ENCODE results near the gene LURAP1L. TPM values are rescaled to one million over a fixed set of nuclear protein-coding genes. Genes with fewer than 3 reads are reported as not detected.

LURAP1L gene
- total RNA-seq, 1 donor from 2014 or later: 0.51 TPM

DNA sequence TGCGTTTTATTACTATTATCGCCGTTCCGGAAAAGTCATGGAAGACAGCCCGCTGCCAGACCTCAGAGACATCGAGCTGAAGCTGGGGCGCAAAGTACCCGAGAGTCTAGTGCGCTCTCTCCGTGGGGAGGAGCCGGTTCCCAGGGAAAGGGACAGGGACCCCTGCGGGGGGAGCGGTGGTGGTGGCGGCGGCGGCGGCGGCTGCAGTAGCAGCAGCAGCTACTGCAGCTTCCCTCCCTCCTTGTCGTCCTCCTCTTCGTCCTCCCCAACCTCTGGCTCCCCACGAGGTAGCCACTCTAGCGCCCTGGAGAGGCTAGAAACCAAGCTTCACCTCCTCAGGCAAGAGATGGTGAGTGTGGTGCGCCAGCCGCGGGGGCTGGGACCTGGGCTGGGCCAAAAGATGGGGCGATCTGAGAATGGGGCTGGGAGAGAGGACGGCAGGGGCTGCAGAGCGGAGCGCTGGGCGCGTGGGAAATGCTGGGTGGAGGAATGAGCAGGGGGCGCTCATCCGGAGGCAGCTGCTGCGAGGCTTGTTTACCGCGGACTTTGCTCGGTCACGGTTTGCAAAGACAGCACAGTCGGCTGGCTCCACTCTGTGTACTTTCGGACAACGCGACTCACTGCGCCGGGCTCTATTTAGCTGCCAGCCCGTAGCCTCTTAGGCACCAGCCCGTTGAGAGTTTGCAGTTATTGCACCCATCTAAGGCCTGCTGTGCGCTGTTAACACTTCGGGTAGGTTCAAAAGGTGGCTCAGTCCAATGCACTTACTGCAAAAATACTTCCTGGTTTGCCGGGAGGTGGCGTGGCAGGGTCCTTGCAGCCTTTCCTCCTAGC, 1.1 kb downstream of the LURAP1L start:
- TF ChIP-seq, protein P1, sequence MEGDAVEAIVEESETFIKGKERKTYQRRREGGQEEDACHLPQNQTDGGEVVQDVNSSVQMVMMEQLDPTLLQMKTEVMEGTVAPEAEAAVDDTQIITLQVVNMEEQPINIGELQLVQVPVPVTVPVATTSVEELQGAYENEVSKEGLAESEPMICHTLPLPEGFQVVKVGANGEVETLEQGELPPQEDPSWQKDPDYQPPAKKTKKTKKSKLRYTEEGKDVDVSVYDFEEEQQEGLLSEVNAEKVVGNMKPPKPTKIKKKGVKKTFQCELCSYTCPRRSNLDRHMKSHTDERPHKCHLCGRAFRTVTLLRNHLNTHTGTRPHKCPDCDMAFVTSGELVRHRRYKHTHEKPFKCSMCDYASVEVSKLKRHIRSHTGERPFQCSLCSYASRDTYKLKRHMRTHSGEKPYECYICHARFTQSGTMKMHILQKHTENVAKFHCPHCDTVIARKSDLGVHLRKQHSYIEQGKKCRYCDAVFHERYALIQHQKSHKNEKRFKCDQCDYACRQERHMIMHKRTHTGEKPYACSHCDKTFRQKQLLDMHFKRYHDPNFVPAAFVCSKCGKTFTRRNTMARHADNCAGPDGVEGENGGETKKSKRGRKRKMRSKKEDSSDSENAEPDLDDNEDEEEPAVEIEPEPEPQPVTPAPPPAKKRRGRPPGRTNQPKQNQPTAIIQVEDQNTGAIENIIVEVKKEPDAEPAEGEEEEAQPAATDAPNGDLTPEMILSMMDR (IDR thresholded peaks at IDR 0.05; ENCODE audit: unreplicated experiment): no peak
- Mint-ChIP-seq H3K27me3 (ENCODE audit: unreplicated experiment) (peaks cover 3% of the 10 kb centered on the region), H3K9me3 (ENCODE audit: unreplicated experiment) (no peaks in the 10 kb centered on the region), H3K36me3 (ENCODE audit: low read depth, unreplicated experiment) (no peaks in the 10 kb centered on the region), H3K27ac (ENCODE audit: unreplicated experiment) (no peak overlapping the region), H3K4me3 (ENCODE audit: unreplicated experiment) (peak overlapping the region; percentile 96), H3K4me1 (ENCODE audit: unreplicated experiment) (no peaks in the 10 kb centered on the region)
- peak; percentile 60 for DNase-seq (ENCODE audit: low spot score)

DNA sequence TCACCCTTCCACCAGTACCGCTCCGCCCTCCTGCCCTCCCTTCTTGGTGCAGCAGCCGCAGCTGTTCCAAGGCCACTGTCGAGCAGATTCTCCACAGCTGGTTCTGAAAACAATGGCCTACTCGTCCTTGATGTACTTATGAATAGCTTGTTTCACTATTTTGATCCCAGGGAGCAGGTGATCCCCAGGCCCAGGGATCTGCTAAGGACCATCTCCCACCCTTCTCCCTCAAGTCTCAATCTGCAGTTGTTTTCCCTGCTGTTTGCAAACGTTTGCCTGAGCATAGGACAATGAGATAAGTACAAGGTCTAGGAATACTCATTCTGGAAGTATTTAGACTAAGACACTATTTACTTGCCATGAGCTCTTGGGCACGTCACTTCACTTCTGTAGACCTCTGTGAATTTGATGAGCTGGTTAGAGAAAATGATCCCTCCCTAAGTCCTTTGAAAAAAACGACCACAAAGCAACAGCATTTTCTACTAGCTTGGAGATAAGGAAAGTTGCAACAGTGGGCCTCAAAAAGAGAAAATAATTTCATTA, 1.8 kb downstream of the LURAP1L start:
- Mint-ChIP-seq H3K36me3 (ENCODE audit: low read depth, unreplicated experiment) (no peaks in the 10 kb centered on the region), H3K4me3 (ENCODE audit: unreplicated experiment) (peak overlapping the region; percentile 96), H3K9me3 (ENCODE audit: unreplicated experiment) (no peaks in the 10 kb centered on the region), H3K27me3 (ENCODE audit: unreplicated experiment) (peaks cover 3% of the 10 kb centered on the region), H3K27ac (ENCODE audit: unreplicated experiment) (no peak overlapping the region), H3K4me1 (ENCODE audit: unreplicated experiment) (no peaks in the 10 kb centered on the region)
- TF ChIP-seq, protein P1 (IDR thresholded peaks at IDR 0.05; ENCODE audit: unreplicated experiment): no peak
- no peak for DNase-seq (ENCODE audit: low spot score)

DNA sequence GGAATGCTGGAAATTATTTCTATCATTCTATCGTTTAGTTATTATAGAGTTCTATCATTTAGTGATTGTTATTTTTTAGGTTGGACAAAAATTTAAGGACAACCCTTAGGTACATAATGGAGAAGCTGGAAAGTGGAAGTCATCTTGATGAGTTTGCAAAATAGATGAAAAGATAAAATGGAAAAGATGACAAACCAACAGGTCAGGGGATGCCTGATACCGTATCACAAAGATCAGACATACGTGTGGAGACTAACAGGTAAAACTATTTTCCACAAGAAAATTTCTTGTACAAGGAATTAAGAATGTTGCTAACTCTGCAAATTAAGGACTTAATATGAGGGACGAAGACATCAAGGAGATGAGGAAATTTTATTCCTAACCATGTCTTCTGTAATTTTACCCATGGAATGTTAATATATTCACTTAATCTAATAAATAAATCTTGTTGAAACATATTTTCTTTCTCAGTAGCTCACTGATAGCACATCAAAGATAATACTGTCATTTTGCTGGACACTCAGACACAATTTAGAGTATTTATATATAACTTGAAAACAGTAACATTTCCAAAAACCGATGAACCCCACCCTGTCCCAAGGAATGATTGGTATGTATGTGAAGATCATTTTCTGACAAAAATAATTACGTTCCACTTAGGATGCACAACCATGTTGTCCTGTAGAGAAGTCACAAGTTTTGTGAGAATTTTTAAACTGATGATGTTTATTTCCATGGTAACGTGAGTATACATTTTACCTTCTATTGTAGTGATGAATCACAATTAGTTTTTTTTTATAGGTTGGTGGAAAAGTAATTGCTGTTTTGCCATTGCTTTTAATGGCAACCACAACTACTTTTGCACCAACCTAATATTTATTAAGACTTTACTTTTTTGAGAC, 2.6 kb downstream of the LURAP1L start:
- Mint-ChIP-seq H3K4me1 (ENCODE audit: unreplicated experiment) (no peaks in the 10 kb centered on the region), H3K27me3 (ENCODE audit: unreplicated experiment) (peaks cover 3% of the 10 kb centered on the region), H3K4me3 (ENCODE audit: unreplicated experiment) (no peak overlapping the region), H3K27ac (ENCODE audit: unreplicated experiment) (no peak overlapping the region), H3K9me3 (ENCODE audit: unreplicated experiment) (no peaks in the 10 kb centered on the region), H3K36me3 (ENCODE audit: low read depth, unreplicated experiment) (no peaks in the 10 kb centered on the region)
- no peak for DNase-seq (ENCODE audit: low spot score)
- TF ChIP-seq, protein P1 (IDR thresholded peaks at IDR 0.05; ENCODE audit: unreplicated experiment): no peak

GRCh38 chr9:12778389-12778788, 3.6 kb downstream of the LURAP1L start:
- Mint-ChIP-seq H3K27me3 (ENCODE audit: unreplicated experiment) (peaks cover 1% of the 10 kb centered on the region), H3K27ac (ENCODE audit: unreplicated experiment) (no peak overlapping the region), H3K9me3 (ENCODE audit: unreplicated experiment) (no peaks in the 10 kb centered on the region), H3K36me3 (ENCODE audit: low read depth, unreplicated experiment) (no peaks in the 10 kb centered on the region), H3K4me1 (ENCODE audit: unreplicated experiment) (no peaks in the 10 kb centered on the region), H3K4me3 (ENCODE audit: unreplicated experiment) (no peak overlapping the region)
- DNase-seq (ENCODE audit: low spot score): no peak
- TF ChIP-seq, protein P1 (IDR thresholded peaks at IDR 0.05; ENCODE audit: unreplicated experiment): no peak
